GM21390 (cell line): Measurements from ENCODE around the gene PRR15.
"Not testable (repeated sequence)": the region's sequence is repeated elsewhere in the genome, so short reads cannot be mapped to it uniquely, and the experiment has no call there.

Experiments used
- ATAC-seq: cut with Tn5 transposase; IDR thresholded peaks from one replicate; pipeline ENCODE4 v1.9.1; 2021; ENCODE audit not compliant: unreplicated experiment

PRR15 gene

GRCh38 chr7:29563590-29564495 lies at the start of gene PRR15:
TSS of gene PRR15 (plus strand) at chr7:29563835. CDS start at chr7:29566330, 2,495 bp downstream.
- no peak for ATAC-seq

GRCh38 chr7:29516491-29516890 lies 47.1 kb upstream of the PRR15 start:
- ATAC-seq, result no peak

- no peak for ATAC-seq
These were observed 45.0 kb upstream of the PRR15 start for GRCh38 chr7:29518616-29519015.

GRCh38 chr7:29523728-29524127 lies 39.9 kb upstream of the PRR15 start:
- ATAC-seq, result no peak

- no peak for ATAC-seq
These were observed 36.0 kb upstream of the PRR15 start for GRCh38 chr7:29527505-29528108.

- not testable (repeated sequence) for ATAC-seq
These were observed 35.1 kb upstream of the PRR15 start for GRCh38 chr7:29528526-29528925.

- no peak for ATAC-seq
These were observed 25.2 kb upstream of the PRR15 start for GRCh38 chr7:29538389-29538788.

GRCh38 chr7:29539471-29539870 lies 24.2 kb upstream of the PRR15 start:
- no peak for ATAC-seq

- no peak for ATAC-seq
These were observed 16.2 kb upstream of the PRR15 start for GRCh38 chr7:29547421-29547820.

GRCh38 chr7:29548823-29549222 lies 14.8 kb upstream of the PRR15 start:
- ATAC-seq, result no peak

- ATAC-seq, result no peak
These were observed 11.2 kb upstream of the PRR15 start for GRCh38 chr7:29552392-29552791.

GRCh38 chr7:29555061-29555460 lies 8.6 kb upstream of the PRR15 start:
- ATAC-seq, result no peak

GRCh38 chr7:29556405-29557195 lies 7.0 kb upstream of the PRR15 start:
- ATAC-seq, result no peak

- ATAC-seq, result no peak
These were observed 5.7 kb upstream of the PRR15 start for GRCh38 chr7:29557954-29558353.

GRCh38 chr7:29561271-29561670 lies 2.4 kb upstream of the PRR15 start:
- no peak for ATAC-seq

- no peak for ATAC-seq
These were observed 1.3 kb upstream of the PRR15 start for GRCh38 chr7:29562307-29562706.

GRCh38 chr7:29564496-29565223 lies 1.0 kb downstream of the PRR15 start:
- no peak for ATAC-seq

GRCh38 chr7:29565224-29565630 lies 1.6 kb downstream of the PRR15 start:
- ATAC-seq, result no peak

GRCh38 chr7:29565634-29565981 lies 2.0 kb downstream of the PRR15 start:
- ATAC-seq, result no peak

- no peak for ATAC-seq
These were observed 2.5 kb downstream of the PRR15 start for GRCh38 chr7:29565982-29566746.
